Lower leg skin (tissue), 3 donors: ENCODE measurements around the gene NIPAL3.

Experiments used
- POLR2A ChIP-seq, 2 donors: fragments of 450-650 bp; IDR thresholded peaks; one replicate each; pipeline ENCODE4 v1.6.1; 2016 to 2017; ENCODE audit warnings: antibody characterized with exemption in 2 of 2, mild to moderate bottlenecking in 1 of 2, moderate library complexity in 1 of 2
- TF ChIP-seq, protein P1 (sequence below), 3 donors: fragments of 450-650 bp; IDR thresholded peaks; one replicate each; pipeline ENCODE4 v1.5.1; 2016; ENCODE audit warnings: antibody characterized with exemption in 3 of 3, mild to moderate bottlenecking in 3 of 3, moderate library complexity in 2 of 3

DNA sequence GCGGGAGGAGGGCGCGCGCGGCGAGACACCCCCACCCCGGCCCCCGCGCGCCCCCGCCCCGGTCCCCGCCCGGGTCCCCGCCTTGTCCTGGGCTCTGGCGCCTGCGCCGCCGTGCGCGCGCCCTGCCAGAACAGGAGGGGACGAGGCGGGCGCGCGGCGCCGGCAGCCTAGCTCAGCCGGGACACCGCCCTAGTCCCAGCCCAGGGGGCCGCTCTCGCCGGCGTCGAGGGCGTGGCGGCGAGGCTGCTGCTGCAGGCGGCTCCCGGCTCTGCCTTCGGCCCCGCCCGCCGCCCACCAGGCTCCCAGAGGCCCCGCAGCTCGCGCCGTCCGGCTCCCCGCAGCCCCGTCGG, 87.1 kb downstream of the NIPAL3 start, which contains the start of gene RCAN3:
- no peak for TF ChIP-seq POLR2A (IDR thresholded peaks at IDR 0.05)
- TF ChIP-seq, protein P1, sequence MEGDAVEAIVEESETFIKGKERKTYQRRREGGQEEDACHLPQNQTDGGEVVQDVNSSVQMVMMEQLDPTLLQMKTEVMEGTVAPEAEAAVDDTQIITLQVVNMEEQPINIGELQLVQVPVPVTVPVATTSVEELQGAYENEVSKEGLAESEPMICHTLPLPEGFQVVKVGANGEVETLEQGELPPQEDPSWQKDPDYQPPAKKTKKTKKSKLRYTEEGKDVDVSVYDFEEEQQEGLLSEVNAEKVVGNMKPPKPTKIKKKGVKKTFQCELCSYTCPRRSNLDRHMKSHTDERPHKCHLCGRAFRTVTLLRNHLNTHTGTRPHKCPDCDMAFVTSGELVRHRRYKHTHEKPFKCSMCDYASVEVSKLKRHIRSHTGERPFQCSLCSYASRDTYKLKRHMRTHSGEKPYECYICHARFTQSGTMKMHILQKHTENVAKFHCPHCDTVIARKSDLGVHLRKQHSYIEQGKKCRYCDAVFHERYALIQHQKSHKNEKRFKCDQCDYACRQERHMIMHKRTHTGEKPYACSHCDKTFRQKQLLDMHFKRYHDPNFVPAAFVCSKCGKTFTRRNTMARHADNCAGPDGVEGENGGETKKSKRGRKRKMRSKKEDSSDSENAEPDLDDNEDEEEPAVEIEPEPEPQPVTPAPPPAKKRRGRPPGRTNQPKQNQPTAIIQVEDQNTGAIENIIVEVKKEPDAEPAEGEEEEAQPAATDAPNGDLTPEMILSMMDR (IDR thresholded peaks at IDR 0.05) = no peak
